ENCODE data around the gene ABCB8. TPM values are rescaled to one million over a fixed set of nuclear protein-coding genes. Genes with fewer than 3 reads are reported as not detected.

ABCB8 gene
- total RNA-seq, 4 donors from 2014 or later = 13.2 to 33.0 (median 18.8) TPM

- 80% methylated on average over 1 of the region's 10 CpGs; no CpG with 5 or more reads in 1 of the 2 donors for WGBS, 2 donors (ENCODE audit: low coverage in 1 of 2)
- peaks cover 8 to 59% (median 30%) of the 10 kb centered on the region in 3 donors for H3K4me1 ChIP-seq
Observed at GRCh38 chr7:151077705-151078232, 49.5 kb downstream of the ABCB8 start.

GRCh38 chr7:151078233-151079040 lies 50.2 kb downstream of the ABCB8 start:
- Histone ChIP-seq H3K27ac (peak overlapping the region in 3 of 4 donors; percentile 15 to 36 (median 16)), H3K36me3 (peaks cover 0 to 44% of the 10 kb centered on the region in 2 donors), H3K9me3 (no peaks in the 10 kb centered on the region), H3K4me3 (no peak overlapping the region), H3K4me1 (peaks cover 8 to 66% (median 30%) of the 10 kb centered on the region in 3 donors), H3K27me3 (no peaks in the 10 kb centered on the region)
- 29 to 34% methylated on average over 5 to 7 of the region's 22 CpGs for WGBS, 2 donors (ENCODE audit: low coverage in 1 of 2)
- TF ChIP-seq POLR2AphosphoS5 (IDR thresholded peaks at IDR 0.05) (no peak), CTCF (IDR thresholded peaks at IDR 0.05) (no peak), EP300 (IDR thresholded peaks at IDR 0.05) (no peak), POLR2A (IDR thresholded peaks at IDR 0.05) (no peak)
- ATAC-seq = no peak

More at GRCh38 chr7:151077705-151078232, 49.5 kb downstream of the ABCB8 start:
- no peak for TF ChIP-seq POLR2AphosphoS5 (IDR thresholded peaks at IDR 0.05)
- no peak for TF ChIP-seq CTCF (IDR thresholded peaks at IDR 0.05)
- no peak for TF ChIP-seq POLR2A (IDR thresholded peaks at IDR 0.05)
- TF ChIP-seq EP300 (IDR thresholded peaks at IDR 0.05) = no peak
- ATAC-seq = no peak
- H3K9me3 ChIP-seq = no peaks in the 10 kb centered on the region
- H3K27ac ChIP-seq = peak overlapping the region in 2 of 4 donors; percentile 15 to 36
- H3K36me3 ChIP-seq = peaks cover 0 to 51% of the 10 kb centered on the region in 2 donors
- no peaks in the 10 kb centered on the region for H3K27me3 ChIP-seq
- H3K4me3 ChIP-seq = no peak overlapping the region

- Histone ChIP-seq H3K27ac (peak overlapping the region in 3 of 4 donors; percentile 95 to 98 (median 96)), H3K36me3 (peaks cover 0 to 35% of the 10 kb centered on the region in 2 donors), H3K27me3 (no peaks in the 10 kb centered on the region), H3K9me3 (no peaks in the 10 kb centered on the region), H3K4me3 (peak overlapping the region in 1 of 2 donors; percentile 98), H3K4me1 (peaks cover 8 to 71% (median 33%) of the 10 kb centered on the region in 3 donors)
- WGBS, 2 donors (ENCODE audit: low coverage in 1 of 2) = 55 to 80% methylated on average over 1 to 7 of the region's 27 CpGs
- no peak for TF ChIP-seq CTCF (IDR thresholded peaks at IDR 0.05)
- no peak for TF ChIP-seq EP300 (IDR thresholded peaks at IDR 0.05)
- TF ChIP-seq POLR2A (IDR thresholded peaks at IDR 0.05) = no peak
- TF ChIP-seq POLR2AphosphoS5 (IDR thresholded peaks at IDR 0.05) = no peak
- no peak for ATAC-seq
Observed at GRCh38 chr7:151079199-151079910, 51.1 kb downstream of the ABCB8 start.

GRCh38 chr7:151080067-151080521 lies 51.8 kb downstream of the ABCB8 start:
- 40% methylated on average over 1 of the region's 31 CpGs; no CpG with 5 or more reads in 1 of the 2 donors for WGBS, 2 donors (ENCODE audit: low coverage in 1 of 2)
- peak; percentile 1 for ATAC-seq
- H3K4me1 ChIP-seq = peaks cover 8 to 74% (median 33%) of the 10 kb centered on the region in 3 donors
- peak overlapping the region; percentile 85 to 98 for H3K4me3 ChIP-seq
- H3K27me3 ChIP-seq = no peaks in the 10 kb centered on the region
- H3K27ac ChIP-seq = peak overlapping the region; percentile 80 to 98 (median 96)
- H3K36me3 ChIP-seq = peaks cover 0 to 27% of the 10 kb centered on the region in 2 donors
- TF ChIP-seq POLR2A (IDR thresholded peaks at IDR 0.05) (no peak), POLR2AphosphoS5 (IDR thresholded peaks at IDR 0.05) (no peak), EP300 (IDR thresholded peaks at IDR 0.05) (no peak), CTCF (IDR thresholded peaks at IDR 0.05) (no peak)
- H3K9me3 ChIP-seq = no peaks in the 10 kb centered on the region
